HepG2 (cell line): ENCODE data around the gene ANKRD39. TPM values are rescaled to one million over a fixed set of nuclear protein-coding genes. Genes with fewer than 3 reads are reported as not detected.
A peak's percentile ranks its signal among the peaks of the same experiment; 100 is the strongest.

ENCODE experiments used
- ARNT ChIP-seq: fragments of 450-650 bp; IDR thresholded peaks from 2 replicates; pipeline ENCODE4 v1.6.1; 2017
- ATF7 ChIP-seq, 2 experiments: fragments of 450-650 bp in 1 of 2; sonication (generic) in 1 of 2; formaldehyde crosslinking in 1 of 2; IDR thresholded peaks; 2 replicates each; pipeline versions ENCODE4 v1.4.0 to v1.6.1; 2016 to 2020; ENCODE audit warnings: antibody characterized with exemption in 1 of 2, mild to moderate bottlenecking in 1 of 2, missing genetic modification reagents in 1 of 2
- HNF1A ChIP-seq, 2 experiments: sonication (generic) in 1 of 2; formaldehyde crosslinking in 1 of 2; IDR thresholded peaks; 2 replicates each; pipeline versions ENCODE4 v1.4.0 to v1.6.1; 2016 to 2020; ENCODE audit warnings: borderline replicate concordance in 1 of 2, low read depth in 1 of 2, mild to moderate bottlenecking in 1 of 2, missing genetic modification reagents in 1 of 2
- HNRNPUL1 ChIP-seq: fragments of 200-400 bp; formaldehyde crosslinking; IDR thresholded peaks from 2 replicates; pipeline ENCODE4 v1.6.1; 2017; ENCODE audit warnings: low read depth, mild to moderate bottlenecking, low read length, moderate library complexity
- KAT8 ChIP-seq: IDR thresholded peaks from 2 replicates; pipeline ENCODE4 v1.6.1; 2016; ENCODE audit warnings: missing genetic modification reagents, missing compliant biosample characterization
- MLLT10 ChIP-seq: sonication (generic); formaldehyde crosslinking; IDR thresholded peaks from 2 replicates; pipeline ENCODE4 v1.4.0; 2020; ENCODE audit warnings: missing genetic modification reagents
- NR2F6 ChIP-seq, 2 experiments: IDR thresholded peaks; 2 replicates each; pipeline ENCODE4 v1.6.1; 2016; ENCODE audit warnings: antibody characterized with exemption in 1 of 2, mild to moderate bottlenecking in 1 of 2
- RXRA ChIP-seq: sonication (generic); formaldehyde crosslinking; IDR thresholded peaks from 2 replicates; pipeline ENCODE4 v1.5.1; 2020; ENCODE audit warnings: missing genetic modification reagents
- SATB2 ChIP-seq: sonication (generic); formaldehyde crosslinking; IDR thresholded peaks from 2 replicates; pipeline ENCODE4 v1.5.0; 2020; ENCODE audit warnings: missing genetic modification reagents
- SOX13 ChIP-seq, 3 experiments: fragments of 450-650 bp in 1 of 3; sonication (generic) in 1 of 3; formaldehyde crosslinking in 1 of 3; IDR thresholded peaks in 2 of 3; conservative IDR thresholded peaks in 1 of 3; 2 replicates each; pipeline versions ENCODE4 v1.5.0 to v1.6.1; 2016 to 2020; ENCODE audit warnings: antibody characterized with exemption in 1 of 3, mild to moderate bottlenecking in 1 of 3, missing compliant biosample characterization in 1 of 3, missing genetic modification reagents in 1 of 3, moderate library complexity in 1 of 3
- ZBTB3 ChIP-seq: sonication (generic); formaldehyde crosslinking; IDR thresholded peaks from 2 replicates; pipeline ENCODE4 v1.4.0; 2020; ENCODE audit warnings: low read depth, mild to moderate bottlenecking, moderate library complexity, missing genetic modification reagents, borderline replicate concordance
- ZNF160 ChIP-seq: sonication (generic); formaldehyde crosslinking; IDR thresholded peaks from 2 replicates; pipeline ENCODE4 v1.8.0; 2022; ENCODE audit warnings: mild to moderate bottlenecking, inconsistent platforms, missing genetic modification reagents
- ZNF207 ChIP-seq: fragments of 450-650 bp; IDR thresholded peaks from 2 replicates; pipeline ENCODE4 v1.6.1; 2016; ENCODE audit warnings: antibody characterized with exemption, borderline replicate concordance
- ZNF263 ChIP-seq: sonication (generic); formaldehyde crosslinking; IDR thresholded peaks from 2 replicates; pipeline ENCODE4 v1.4.0; 2020; ENCODE audit warnings: missing genetic modification reagents
- ZNF766 ChIP-seq: sonication (generic); formaldehyde crosslinking; IDR thresholded peaks from 2 replicates; pipeline ENCODE4 v1.5.0; 2020; ENCODE audit warnings: missing genetic modification reagents, borderline replicate concordance
- polyA plus RNA-seq, 8 experiments: library from polyadenylated mRNA; depleted of rRNA in 3 of 8; stranded (reverse) in 7 of 8; unstranded in 1 of 8; fragments of >200 nt; fragmentation: Illumina TruSeq in 4 of 8; extraction: Trizol in 4 of 8; gene quantifications; 2 replicates each; pipeline versions ENCODE4 v1.2.1 to v1.2.3, GENCODE V29; 2011 to 2016; ENCODE audit warnings: low read depth in 4 of 8, missing spikeins in 1 of 8, mixed read lengths in 1 of 8; ENCODE audit not compliant: insufficient read depth in 1 of 8
- total RNA-seq, 5 experiments: library from RNA; depleted of rRNA; stranded (reverse); fragments of >200 nt; fragmentation: Illumina TruSeq; extraction: Trizol; gene quantifications; 2 replicates each; pipeline ENCODE4 v1.2.3, GENCODE V29; 2016; ENCODE audit warnings: low read depth in 1 of 5
- TF ChIP-seq, protein P1 (sequence below): sonication (generic); formaldehyde crosslinking; IDR thresholded peaks from 2 replicates; pipeline ENCODE4 v1.4.0; 2020; ENCODE audit warnings: mild to moderate bottlenecking, missing genetic modification reagents, borderline replicate concordance
- TF ChIP-seq, protein P2 (sequence below): sonication (generic); formaldehyde crosslinking; IDR thresholded peaks from 2 replicates; pipeline ENCODE4 v1.4.0; 2020; ENCODE audit warnings: low read depth, mild to moderate bottlenecking, missing genetic modification reagents

ANKRD39 gene
- total and polyA plus RNA-seq, 2 of the 13 experiments (the other 11 are each of a cell fraction or from before 2014, with no cell fraction given): 23.2 to 24.8 TPM

- TF ChIP-seq HNF1A (IDR thresholded peaks at IDR 0.05; ENCODE audit: low read depth) (no peak), HNF1A (CRISPR knock-in tag; IDR thresholded peaks at IDR 0.05; ENCODE audit: borderline replicate concordance) (peak; percentile 62; the same call in 1 of the 2 replicates), RXRA (CRISPR knock-in tag) (peak; percentile 61), ZNF160 (CRISPR knock-in tag) (no peak; the same call in 1 of the 2 replicates), SOX13 (IDR thresholded peaks at IDR 0.05) (peak; percentile 24; the same call in 1 of the 2 replicates), SOX13 (CRISPR knock-in tag; conservative IDR thresholded peaks at IDR 0.05 in 1 of 2, IDR thresholded peaks at IDR 0.05 in 1 of 2) (peak; percentile 41 to 68; a peak in 2 of 4 replicates), ZNF207 (no peak), ZNF766 (CRISPR knock-in tag) (no peak), HNRNPUL1 (no peak), ZNF263 (CRISPR knock-in tag) (peak; percentile 91), KAT8 (CRISPR knock-in tag) (peak; percentile 62), ARNT (no peak), MLLT10 (CRISPR knock-in tag) (no peak), ZBTB3 (CRISPR knock-in tag) (0 out of 2 replicates have a peak, but pooled peaks have one; percentile 66), ATF7 (IDR thresholded peaks at IDR 0.05) (no peak), ATF7 (CRISPR knock-in tag; IDR thresholded peaks at IDR 0.05) (0 out of 2 replicates have a peak, but pooled peaks have one; percentile 33), NR2F6 (IDR thresholded peaks at IDR 0.05) (no peak), NR2F6 (CRISPR knock-in tag; IDR thresholded peaks at IDR 0.05) (peak; percentile 32; the same call in 1 of the 2 replicates), SATB2 (CRISPR knock-in tag) (peak; percentile 87; the same call in 1 of the 2 replicates)
- TF ChIP-seq, protein P1, sequence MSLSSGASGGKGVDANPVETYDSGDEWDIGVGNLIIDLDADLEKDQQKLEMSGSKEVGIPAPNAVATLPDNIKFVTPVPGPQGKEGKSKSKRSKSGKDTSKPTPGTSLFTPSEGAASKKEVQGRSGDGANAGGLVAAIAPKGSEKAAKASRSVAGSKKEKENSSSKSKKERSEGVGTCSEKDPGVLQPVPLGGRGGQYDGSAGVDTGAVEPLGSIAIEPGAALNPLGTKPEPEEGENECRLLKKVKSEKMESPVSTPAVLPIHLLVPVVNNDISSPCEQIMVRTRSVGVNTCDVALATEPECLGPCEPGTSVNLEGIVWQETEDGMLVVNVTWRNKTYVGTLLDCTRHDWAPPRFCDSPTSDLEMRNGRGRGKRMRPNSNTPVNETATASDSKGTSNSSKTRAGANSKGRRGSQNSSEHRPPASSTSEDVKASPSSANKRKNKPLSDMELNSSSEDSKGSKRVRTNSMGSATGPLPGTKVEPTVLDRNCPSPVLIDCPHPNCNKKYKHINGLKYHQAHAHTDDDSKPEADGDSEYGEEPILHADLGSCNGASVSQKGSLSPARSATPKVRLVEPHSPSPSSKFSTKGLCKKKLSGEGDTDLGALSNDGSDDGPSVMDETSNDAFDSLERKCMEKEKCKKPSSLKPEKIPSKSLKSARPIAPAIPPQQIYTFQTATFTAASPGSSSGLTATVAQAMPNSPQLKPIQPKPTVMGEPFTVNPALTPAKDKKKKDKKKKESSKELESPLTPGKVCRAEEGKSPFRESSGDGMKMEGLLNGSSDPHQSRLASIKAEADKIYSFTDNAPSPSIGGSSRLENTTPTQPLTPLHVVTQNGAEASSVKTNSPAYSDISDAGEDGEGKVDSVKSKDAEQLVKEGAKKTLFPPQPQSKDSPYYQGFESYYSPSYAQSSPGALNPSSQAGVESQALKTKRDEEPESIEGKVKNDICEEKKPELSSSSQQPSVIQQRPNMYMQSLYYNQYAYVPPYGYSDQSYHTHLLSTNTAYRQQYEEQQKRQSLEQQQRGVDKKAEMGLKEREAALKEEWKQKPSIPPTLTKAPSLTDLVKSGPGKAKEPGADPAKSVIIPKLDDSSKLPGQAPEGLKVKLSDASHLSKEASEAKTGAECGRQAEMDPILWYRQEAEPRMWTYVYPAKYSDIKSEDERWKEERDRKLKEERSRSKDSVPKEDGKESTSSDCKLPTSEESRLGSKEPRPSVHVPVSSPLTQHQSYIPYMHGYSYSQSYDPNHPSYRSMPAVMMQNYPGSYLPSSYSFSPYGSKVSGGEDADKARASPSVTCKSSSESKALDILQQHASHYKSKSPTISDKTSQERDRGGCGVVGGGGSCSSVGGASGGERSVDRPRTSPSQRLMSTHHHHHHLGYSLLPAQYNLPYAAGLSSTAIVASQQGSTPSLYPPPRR (CRISPR knock-in tag): peak; percentile 86
- TF ChIP-seq, protein P2, sequence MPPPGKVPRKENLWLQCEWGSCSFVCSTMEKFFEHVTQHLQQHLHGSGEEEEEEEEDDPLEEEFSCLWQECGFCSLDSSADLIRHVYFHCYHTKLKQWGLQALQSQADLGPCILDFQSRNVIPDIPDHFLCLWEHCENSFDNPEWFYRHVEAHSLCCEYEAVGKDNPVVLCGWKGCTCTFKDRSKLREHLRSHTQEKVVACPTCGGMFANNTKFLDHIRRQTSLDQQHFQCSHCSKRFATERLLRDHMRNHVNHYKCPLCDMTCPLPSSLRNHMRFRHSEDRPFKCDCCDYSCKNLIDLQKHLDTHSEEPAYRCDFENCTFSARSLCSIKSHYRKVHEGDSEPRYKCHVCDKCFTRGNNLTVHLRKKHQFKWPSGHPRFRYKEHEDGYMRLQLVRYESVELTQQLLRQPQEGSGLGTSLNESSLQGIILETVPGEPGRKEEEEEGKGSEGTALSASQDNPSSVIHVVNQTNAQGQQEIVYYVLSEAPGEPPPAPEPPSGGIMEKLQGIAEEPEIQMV (CRISPR knock-in tag): peak; percentile 85; the same call in 1 of the 2 replicates
Measured at GRCh38 chr2:96868555-96869280, 10.9 kb upstream of the ANKRD39 start (continued).
